HCT116 (cell line): ENCODE measurements around the gene CTBP2.

Source experiments
- CEBPB ChIP-seq: IDR thresholded peaks from 2 replicates; pipeline ENCODE4 v1.6.1; 2012; ENCODE audit warnings: low read depth
- EGR1 ChIP-seq: IDR thresholded peaks from 2 replicates; pipeline ENCODE4 v1.6.1; 2012; ENCODE audit warnings: low read depth
- EZH2 ChIP-seq: fragments of 200-600 bp; sonication (generic); IDR thresholded peaks from 2 replicates; pipeline ENCODE4 v1.6.1; 2017; ENCODE audit warnings: antibody characterized with exemption, mixed run types
- EZH2phosphoT487 ChIP-seq: fragments of 200-600 bp; IDR thresholded peaks from 2 replicates; pipeline ENCODE4 v1.6.1; 2018; ENCODE audit warnings: antibody characterized with exemption, borderline replicate concordance
- FOSL1 ChIP-seq: IDR thresholded peaks from 2 replicates; pipeline ENCODE4 v1.6.1; 2012; ENCODE audit warnings: low read depth
- POLR2A ChIP-seq: IDR thresholded peaks from 2 replicates; pipeline ENCODE4 v1.7.0; 2011; ENCODE audit warnings: borderline replicate concordance; ENCODE audit not compliant: insufficient read depth, insufficient read length; ENCODE audit errors: extremely low read depth
- POLR2AphosphoS5 ChIP-seq: IDR thresholded peaks from 2 replicates; pipeline ENCODE4 v1.6.1; 2011; ENCODE audit warnings: mild to moderate bottlenecking, low read depth, low read length, moderate library complexity
- SIN3A ChIP-seq: IDR thresholded peaks from 2 replicates; pipeline ENCODE4 v1.6.1; 2012; ENCODE audit warnings: low read depth
- YY1 ChIP-seq: IDR thresholded peaks from 2 replicates; pipeline ENCODE4 v1.6.1; 2011; ENCODE audit warnings: low read length, low read depth, moderate library complexity, mild to moderate bottlenecking; ENCODE audit not compliant: insufficient replicate concordance; ENCODE audit errors: extremely low read depth
- TF ChIP-seq, protein P1 (sequence below), 3 experiments: fragments of 200-600 bp in 1 of 3; sonication (generic) in 1 of 3; IDR thresholded peaks in 2 of 3; conservative IDR thresholded peaks in 1 of 3; 2 replicates each; pipeline ENCODE4 v1.5.1; 2012 to 2017; ENCODE audit warnings: low read depth in 2 of 3, low read length in 2 of 3, antibody characterized with exemption in 1 of 3, borderline replicate concordance in 1 of 3, control low read depth in 1 of 3, mild to moderate bottlenecking in 1 of 3, mixed read lengths in 1 of 3, mixed run types in 1 of 3, moderate library complexity in 1 of 3; ENCODE audit not compliant: insufficient read depth in 1 of 3
- TF ChIP-seq, protein P2 (sequence below): IDR thresholded peaks from 2 replicates; pipeline ENCODE4 v1.6.1; 2012; ENCODE audit warnings: low read depth
- TF ChIP-seq, protein P3 (sequence below): IDR thresholded peaks from 2 replicates; pipeline ENCODE4 v1.6.1; 2012
- TF ChIP-seq, protein P4 (sequence below): IDR thresholded peaks from 2 replicates; pipeline ENCODE4 v1.6.1; 2011; ENCODE audit warnings: mild to moderate bottlenecking, low read length, moderate library complexity; ENCODE audit not compliant: insufficient replicate concordance; ENCODE audit errors: extremely low read depth

DNA sequence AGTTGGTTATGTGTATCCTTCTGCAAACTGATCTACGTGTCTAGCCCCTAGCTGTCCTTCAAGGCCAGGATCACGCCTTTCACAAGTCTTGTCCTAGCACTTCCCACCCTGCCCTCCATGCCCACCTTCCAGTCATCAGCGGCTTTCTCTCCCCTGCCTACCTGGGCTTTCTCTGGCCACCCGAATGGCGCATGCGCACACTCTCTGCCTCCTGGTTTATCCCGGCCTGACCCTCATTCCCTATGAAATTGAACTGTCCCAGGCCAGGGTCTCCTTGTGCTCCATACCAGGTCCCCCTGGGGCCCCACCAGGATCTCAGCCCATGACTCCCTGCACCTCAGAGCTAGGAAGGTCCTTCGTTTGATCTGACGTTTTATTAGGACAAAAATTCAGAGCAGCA lies 31.6 kb upstream of the CTBP2 start:
- TF ChIP-seq, protein P1, sequence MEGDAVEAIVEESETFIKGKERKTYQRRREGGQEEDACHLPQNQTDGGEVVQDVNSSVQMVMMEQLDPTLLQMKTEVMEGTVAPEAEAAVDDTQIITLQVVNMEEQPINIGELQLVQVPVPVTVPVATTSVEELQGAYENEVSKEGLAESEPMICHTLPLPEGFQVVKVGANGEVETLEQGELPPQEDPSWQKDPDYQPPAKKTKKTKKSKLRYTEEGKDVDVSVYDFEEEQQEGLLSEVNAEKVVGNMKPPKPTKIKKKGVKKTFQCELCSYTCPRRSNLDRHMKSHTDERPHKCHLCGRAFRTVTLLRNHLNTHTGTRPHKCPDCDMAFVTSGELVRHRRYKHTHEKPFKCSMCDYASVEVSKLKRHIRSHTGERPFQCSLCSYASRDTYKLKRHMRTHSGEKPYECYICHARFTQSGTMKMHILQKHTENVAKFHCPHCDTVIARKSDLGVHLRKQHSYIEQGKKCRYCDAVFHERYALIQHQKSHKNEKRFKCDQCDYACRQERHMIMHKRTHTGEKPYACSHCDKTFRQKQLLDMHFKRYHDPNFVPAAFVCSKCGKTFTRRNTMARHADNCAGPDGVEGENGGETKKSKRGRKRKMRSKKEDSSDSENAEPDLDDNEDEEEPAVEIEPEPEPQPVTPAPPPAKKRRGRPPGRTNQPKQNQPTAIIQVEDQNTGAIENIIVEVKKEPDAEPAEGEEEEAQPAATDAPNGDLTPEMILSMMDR (IDR thresholded peaks at IDR 0.05 in 2 of 3, conservative IDR thresholded peaks at IDR 0.05 in 1 of 3; ENCODE audit: borderline replicate concordance in 1 of 3, insufficient read depth in 1 of 3, low read depth in 2 of 3, low read length in 2 of 3) = no peak
- TF ChIP-seq EZH2 = no peak
- no peak for TF ChIP-seq POLR2AphosphoS5
- TF ChIP-seq, protein P2, sequence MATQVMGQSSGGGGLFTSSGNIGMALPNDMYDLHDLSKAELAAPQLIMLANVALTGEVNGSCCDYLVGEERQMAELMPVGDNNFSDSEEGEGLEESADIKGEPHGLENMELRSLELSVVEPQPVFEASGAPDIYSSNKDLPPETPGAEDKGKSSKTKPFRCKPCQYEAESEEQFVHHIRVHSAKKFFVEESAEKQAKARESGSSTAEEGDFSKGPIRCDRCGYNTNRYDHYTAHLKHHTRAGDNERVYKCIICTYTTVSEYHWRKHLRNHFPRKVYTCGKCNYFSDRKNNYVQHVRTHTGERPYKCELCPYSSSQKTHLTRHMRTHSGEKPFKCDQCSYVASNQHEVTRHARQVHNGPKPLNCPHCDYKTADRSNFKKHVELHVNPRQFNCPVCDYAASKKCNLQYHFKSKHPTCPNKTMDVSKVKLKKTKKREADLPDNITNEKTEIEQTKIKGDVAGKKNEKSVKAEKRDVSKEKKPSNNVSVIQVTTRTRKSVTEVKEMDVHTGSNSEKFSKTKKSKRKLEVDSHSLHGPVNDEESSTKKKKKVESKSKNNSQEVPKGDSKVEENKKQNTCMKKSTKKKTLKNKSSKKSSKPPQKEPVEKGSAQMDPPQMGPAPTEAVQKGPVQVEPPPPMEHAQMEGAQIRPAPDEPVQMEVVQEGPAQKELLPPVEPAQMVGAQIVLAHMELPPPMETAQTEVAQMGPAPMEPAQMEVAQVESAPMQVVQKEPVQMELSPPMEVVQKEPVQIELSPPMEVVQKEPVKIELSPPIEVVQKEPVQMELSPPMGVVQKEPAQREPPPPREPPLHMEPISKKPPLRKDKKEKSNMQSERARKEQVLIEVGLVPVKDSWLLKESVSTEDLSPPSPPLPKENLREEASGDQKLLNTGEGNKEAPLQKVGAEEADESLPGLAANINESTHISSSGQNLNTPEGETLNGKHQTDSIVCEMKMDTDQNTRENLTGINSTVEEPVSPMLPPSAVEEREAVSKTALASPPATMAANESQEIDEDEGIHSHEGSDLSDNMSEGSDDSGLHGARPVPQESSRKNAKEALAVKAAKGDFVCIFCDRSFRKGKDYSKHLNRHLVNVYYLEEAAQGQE = no peak
- no peak for TF ChIP-seq SIN3A
- no peak for TF ChIP-seq EZH2phosphoT487
- no peak for TF ChIP-seq EGR1
- TF ChIP-seq CEBPB = no peak
- TF ChIP-seq, protein P3, sequence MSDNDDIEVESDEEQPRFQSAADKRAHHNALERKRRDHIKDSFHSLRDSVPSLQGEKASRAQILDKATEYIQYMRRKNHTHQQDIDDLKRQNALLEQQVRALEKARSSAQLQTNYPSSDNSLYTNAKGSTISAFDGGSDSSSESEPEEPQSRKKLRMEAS = no peak
- no peak for TF ChIP-seq POLR2A
- no peak for TF ChIP-seq FOSL1
- TF ChIP-seq, protein P4, sequence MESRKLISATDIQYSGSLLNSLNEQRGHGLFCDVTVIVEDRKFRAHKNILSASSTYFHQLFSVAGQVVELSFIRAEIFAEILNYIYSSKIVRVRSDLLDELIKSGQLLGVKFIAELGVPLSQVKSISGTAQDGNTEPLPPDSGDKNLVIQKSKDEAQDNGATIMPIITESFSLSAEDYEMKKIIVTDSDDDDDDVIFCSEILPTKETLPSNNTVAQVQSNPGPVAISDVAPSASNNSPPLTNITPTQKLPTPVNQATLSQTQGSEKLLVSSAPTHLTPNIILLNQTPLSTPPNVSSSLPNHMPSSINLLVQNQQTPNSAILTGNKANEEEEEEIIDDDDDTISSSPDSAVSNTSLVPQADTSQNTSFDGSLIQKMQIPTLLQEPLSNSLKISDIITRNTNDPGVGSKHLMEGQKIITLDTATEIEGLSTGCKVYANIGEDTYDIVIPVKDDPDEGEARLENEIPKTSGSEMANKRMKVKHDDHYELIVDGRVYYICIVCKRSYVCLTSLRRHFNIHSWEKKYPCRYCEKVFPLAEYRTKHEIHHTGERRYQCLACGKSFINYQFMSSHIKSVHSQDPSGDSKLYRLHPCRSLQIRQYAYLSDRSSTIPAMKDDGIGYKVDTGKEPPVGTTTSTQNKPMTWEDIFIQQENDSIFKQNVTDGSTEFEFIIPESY = no peak
- no peak for TF ChIP-seq YY1
